Hematopoietic multipotent progenitor cell (in vitro differentiated cells): Measurements from ENCODE around the gene PCDHAC2. TPM values are rescaled to one million over a fixed set of nuclear protein-coding genes. Genes with fewer than 3 reads are reported as not detected.

Source experiments
- DNase-seq, 3 donors: peaks; one replicate each; pipeline ENCODE4 v3.0.0-alpha.2; 2011 to 2015; ENCODE audit warnings: low read depth in 2 of 3, low spot score in 2 of 3
- total RNA-seq: library from RNA; depleted of rRNA; stranded (reverse); fragments of >200 nt; gene quantifications from one replicate; pipeline ENCODE4 v1.2.3, GENCODE V29; 2012

Gene PCDHAC2
- under 0.01 TPM for total RNA-seq

- peak in 1 of 3 donors; percentile 0 for DNase-seq
Measured at GRCh38 chr5:140966293-140967225, at the start of gene PCDHAC2. TSS of gene PCDHAC2 (plus strand) at chr5:140966476. CDS start at chr5:140966767, 291 bp downstream.

GRCh38 chr5:140923601-140924000 lies 42.7 kb upstream of the PCDHAC2 start:
- no peak for DNase-seq

- DNase-seq: no peak
Measured at GRCh38 chr5:140925806-140926442, 40.4 kb upstream of the PCDHAC2 start, which contains the start of gene PCDHAC1. TSS of gene PCDHAC1 (plus strand) at chr5:140926299. CDS start at chr5:140926893, 594 bp downstream.

GRCh38 chr5:140926443-140927227 lies 39.6 kb upstream of the PCDHAC2 start:
- DNase-seq: peak in 2 of 3 donors; percentile 23 to 39

- DNase-seq: no peak
Measured at GRCh38 chr5:140927228-140927573, 39.1 kb upstream of the PCDHAC2 start.

- DNase-seq: no peak
Measured at GRCh38 chr5:140934964-140935606, 31.2 kb upstream of the PCDHAC2 start.

- DNase-seq: no peak
Measured at GRCh38 chr5:140946578-140946977, 19.7 kb upstream of the PCDHAC2 start.

- DNase-seq: no peak
Measured at GRCh38 chr5:140951636-140952035, 14.6 kb upstream of the PCDHAC2 start.

- no peak for DNase-seq
Measured at GRCh38 chr5:140953234-140953633, 13.0 kb upstream of the PCDHAC2 start.

- no peak for DNase-seq
Measured at GRCh38 chr5:140962190-140962589, 4.1 kb upstream of the PCDHAC2 start.

- DNase-seq: no peak
Measured at GRCh38 chr5:140964356-140964755, 1.9 kb upstream of the PCDHAC2 start.

- no peak for DNase-seq
Measured at GRCh38 chr5:140965905-140966292, 377 bp upstream of the PCDHAC2 start.

GRCh38 chr5:140967226-140967893 lies 1.1 kb downstream of the PCDHAC2 start:
- DNase-seq: no peak

GRCh38 chr5:140969880-140970279 lies 3.6 kb downstream of the PCDHAC2 start:
- DNase-seq: no peak

GRCh38 chr5:140973550-140973949 lies 7.3 kb downstream of the PCDHAC2 start:
- no peak for DNase-seq

- DNase-seq: no peak
Measured at GRCh38 chr5:140977003-140977402, 10.7 kb downstream of the PCDHAC2 start.

GRCh38 chr5:140978260-140978659 lies 12.0 kb downstream of the PCDHAC2 start:
- no peak for DNase-seq

GRCh38 chr5:140978983-140979382 lies 12.7 kb downstream of the PCDHAC2 start:
- DNase-seq: no peak

GRCh38 chr5:140982083-140982716 lies 15.9 kb downstream of the PCDHAC2 start:
- no peak for DNase-seq

GRCh38 chr5:140986117-140986521 lies 19.8 kb downstream of the PCDHAC2 start:
- DNase-seq: no peak
